HUES64 (cell line): Measurements from ENCODE around the gene STAP2. TPM values are rescaled to one million over a fixed set of nuclear protein-coding genes. Genes with fewer than 3 reads are reported as not detected.

Experiments
- H3K27ac ChIP-seq: 2 replicates; pipeline ENCODE4 v1.7.0; 2013; ENCODE audit warnings: low read depth, low read length, inconsistent platforms
- H3K27me3 ChIP-seq: 2 replicates; pipeline ENCODE4 v1.6.1; 2013; ENCODE audit warnings: mild to moderate bottlenecking, low read length; ENCODE audit not compliant: insufficient read depth
- H3K36me3 ChIP-seq: 2 replicates; pipeline ENCODE4 v1.6.1; 2013; ENCODE audit warnings: mild to moderate bottlenecking, low read length; ENCODE audit not compliant: insufficient read depth
- H3K4me1 ChIP-seq: 2 replicates; pipeline ENCODE4 v1.6.1; 2013; ENCODE audit warnings: mild to moderate bottlenecking, low read length, moderate library complexity; ENCODE audit not compliant: insufficient read depth
- H3K4me3 ChIP-seq: 2 replicates; pipeline ENCODE4 v1.5.1; 2013; ENCODE audit warnings: mild to moderate bottlenecking, low read length, moderate library complexity
- H3K9ac ChIP-seq: 2 replicates; pipeline ENCODE4 v1.6.1; 2013; ENCODE audit warnings: mild to moderate bottlenecking, low read depth, low read length
- H3K9me3 ChIP-seq: 2 replicates; pipeline ENCODE4 v1.6.1; 2013; ENCODE audit warnings: low read depth, low read length; ENCODE audit not compliant: insufficient read depth
- WGBS: fragments of 150-250, 120-280 bp; methylation state at CpG from one replicate; pipeline ENCODE4 v1.1.7; 2013; ENCODE audit warnings: missing lambda C conversion rate; 5-methylcytosine and 5-hydroxymethylcytosine counted together
- polyA plus RNA-seq, 2 experiments: library from polyadenylated mRNA; stranded (reverse); fragments of 50-300 nt; gene quantifications; one replicate each; pipeline ENCODE4 v1.2.3, GENCODE V29; 2013

STAP2 gene
- polyA plus RNA-seq (2013, experiment 1 of 2) = 9.6 TPM
- 10.1 TPM for polyA plus RNA-seq (2013, experiment 2 of 2)

GRCh38 chr19:4338441-4339355 lies at the start of gene STAP2:
TSS of gene STAP2 (minus strand) at chr19:4338827. CDS start at chr19:4338753, 74 bp downstream.
- 0 out of 2 replicates have a peak, but pooled peaks cover 4% of the 10 kb centered on the region for H3K36me3 ChIP-seq
- H3K9me3 ChIP-seq = no peaks in the 10 kb centered on the region
- H3K4me3 ChIP-seq = peak within 1 kb of the TSS; percentile 49
- WGBS = 56% methylated on average over 22 of the region's 27 CpGs
- H3K9ac ChIP-seq = peak within 1 kb of the TSS; percentile 51
- H3K4me1 ChIP-seq = no peaks in the 10 kb centered on the region
- no peaks in the 10 kb centered on the region for H3K27me3 ChIP-seq
- H3K27ac ChIP-seq = peak within 1 kb of the TSS; percentile 23; the same call in 1 of the 2 replicates

- Histone ChIP-seq H3K4me3 (no peak overlapping the region), H3K36me3 (peaks cover 5% of the 10 kb centered on the region; the same call in 1 of the 2 replicates), H3K27ac (no peak overlapping the region), H3K9ac (no peak overlapping the region), H3K27me3 (no peaks in the 10 kb centered on the region), H3K9me3 (no peaks in the 10 kb centered on the region), H3K4me1 (peaks cover 16% of the 10 kb centered on the region)
- 94% methylated on average over 13 of the region's 13 CpGs for WGBS
Measured at GRCh38 chr19:4386041-4386782, 47.6 kb upstream of the STAP2 start.

- no peak overlapping the region for H3K27ac ChIP-seq
- peaks cover 10% of the 10 kb centered on the region for H3K4me1 ChIP-seq
- WGBS = 93% methylated on average over 15 of the region's 15 CpGs
- no peak overlapping the region for H3K4me3 ChIP-seq
- no peaks in the 10 kb centered on the region for H3K9me3 ChIP-seq
- H3K27me3 ChIP-seq = no peaks in the 10 kb centered on the region
- H3K36me3 ChIP-seq = peaks cover 5% of the 10 kb centered on the region; the same call in 1 of the 2 replicates
- H3K9ac ChIP-seq = no peak overlapping the region
Measured at GRCh38 chr19:4385291-4386040, 46.8 kb upstream of the STAP2 start.

GRCh38 chr19:4380254-4380727 lies 41.7 kb upstream of the STAP2 start:
- no peak overlapping the region for H3K27ac ChIP-seq
- H3K4me3 ChIP-seq = no peak overlapping the region
- H3K36me3 ChIP-seq = peaks cover 5% of the 10 kb centered on the region; the same call in 1 of the 2 replicates
- H3K27me3 ChIP-seq = no peaks in the 10 kb centered on the region
- 84% methylated on average over 17 of the region's 17 CpGs for WGBS
- H3K4me1 ChIP-seq = peaks cover 20% of the 10 kb centered on the region
- H3K9me3 ChIP-seq = no peaks in the 10 kb centered on the region
- no peak overlapping the region for H3K9ac ChIP-seq

GRCh38 chr19:4379383-4380253 lies 41.0 kb upstream of the STAP2 start:
- Histone ChIP-seq H3K4me1 (peaks cover 27% of the 10 kb centered on the region), H3K4me3 (no peak overlapping the region), H3K27ac (no peak overlapping the region), H3K36me3 (peaks cover 5% of the 10 kb centered on the region; the same call in 1 of the 2 replicates), H3K27me3 (no peaks in the 10 kb centered on the region), H3K9me3 (no peaks in the 10 kb centered on the region), H3K9ac (no peak overlapping the region)
- 90% methylated on average over 20 of the region's 20 CpGs for WGBS

- Histone ChIP-seq H3K4me1 (peaks cover 33% of the 10 kb centered on the region), H3K9ac (no peak overlapping the region)
Measured at GRCh38 chr19:4378886-4379285, 40.3 kb upstream of the STAP2 start.

GRCh38 chr19:4376991-4377781 lies 38.6 kb upstream of the STAP2 start:
- H3K4me1 ChIP-seq = peaks cover 33% of the 10 kb centered on the region
- 86% methylated on average over 23 of the region's 23 CpGs for WGBS
- H3K4me3 ChIP-seq = no peak overlapping the region

More at GRCh38 chr19:4378886-4379285, 40.3 kb upstream of the STAP2 start:
- 95% methylated on average over 11 of the region's 11 CpGs for WGBS
- Histone ChIP-seq H3K27me3 (no peaks in the 10 kb centered on the region), H3K9me3 (no peaks in the 10 kb centered on the region), H3K36me3 (peaks cover 5% of the 10 kb centered on the region; the same call in 1 of the 2 replicates), H3K4me3 (no peak overlapping the region), H3K27ac (0 out of 2 replicates have a peak overlapping the region, but pooled peaks have one; percentile 25)

GRCh38 chr19:4376671-4376990 lies 38.0 kb upstream of the STAP2 start:
- peaks cover 33% of the 10 kb centered on the region for H3K4me1 ChIP-seq
- WGBS = 58% methylated on average over 10 of the region's 10 CpGs

More at GRCh38 chr19:4376991-4377781, 38.6 kb upstream of the STAP2 start:
- Histone ChIP-seq H3K9ac (no peak overlapping the region), H3K9me3 (no peaks in the 10 kb centered on the region), H3K27ac (no peak overlapping the region), H3K27me3 (no peaks in the 10 kb centered on the region), H3K36me3 (no peaks in the 10 kb centered on the region)

GRCh38 chr19:4376028-4376670 lies 37.5 kb upstream of the STAP2 start:
- no peak overlapping the region for H3K9ac ChIP-seq
- H3K27me3 ChIP-seq = no peaks in the 10 kb centered on the region
- no peak overlapping the region for H3K4me3 ChIP-seq
- H3K36me3 ChIP-seq = no peaks in the 10 kb centered on the region
- peak overlapping the region; percentile 82 for H3K27ac ChIP-seq
- peaks cover 33% of the 10 kb centered on the region for H3K4me1 ChIP-seq
- no peaks in the 10 kb centered on the region for H3K9me3 ChIP-seq
- WGBS = 74% methylated on average over 16 of the region's 16 CpGs

More at GRCh38 chr19:4376671-4376990, 38.0 kb upstream of the STAP2 start:
- Histone ChIP-seq H3K9me3 (no peaks in the 10 kb centered on the region), H3K4me3 (no peak overlapping the region), H3K9ac (no peak overlapping the region), H3K27ac (no peak overlapping the region), H3K27me3 (no peaks in the 10 kb centered on the region), H3K36me3 (no peaks in the 10 kb centered on the region)
